Measurements from ENCODE around the gene ATF7. TPM values are rescaled to one million over a fixed set of nuclear protein-coding genes. Genes with fewer than 3 reads are reported as not detected.
"Not testable (repeated sequence)": the region's sequence is repeated elsewhere in the genome, so short reads cannot be mapped to it uniquely, and the experiment has no call there.

Gene ATF7
- total RNA-seq, 4 donors from 2014 or later = 26.7 to 54.9 (median 33.3) TPM

- 35 to 47% methylated on average over 6 of the region's 6 CpGs for WGBS, 2 donors (ENCODE audit: low coverage in 1 of 2)
- Histone ChIP-seq H3K27ac (no peak overlapping the region), H3K4me3 (no peak overlapping the region), H3K9me3 (no peaks in the 10 kb centered on the region), H3K4me1 (peaks cover 3 to 61% (median 9%) of the 10 kb centered on the region in 3 donors), H3K27me3 (no peaks in the 10 kb centered on the region), H3K36me3 (peaks cover 0 to 13% of the 10 kb centered on the region in 2 donors)
- TF ChIP-seq POLR2A (IDR thresholded peaks at IDR 0.05) (no peak), POLR2AphosphoS5 (IDR thresholded peaks at IDR 0.05) (no peak), EP300 (IDR thresholded peaks at IDR 0.05) (no peak), CTCF (IDR thresholded peaks at IDR 0.05) (no peak)
- ATAC-seq = no peak
These were observed 58.0 kb downstream of the ATF7 start for GRCh38 chr12:53567961-53568808.

- H3K27me3 ChIP-seq, H3K36me3 ChIP-seq, H3K27ac ChIP-seq, H3K9me3 ChIP-seq, ATAC-seq, H3K4me3 ChIP-seq: not testable (repeated sequence)
- peaks cover 7 to 89% (median 18%) of the 10 kb centered on the region in 3 donors for H3K4me1 ChIP-seq
- WGBS, 2 donors (ENCODE audit: low coverage in 1 of 2) = 98 to 100% methylated on average over 2 to 5 of the region's 5 CpGs
These were observed 60.8 kb downstream of the ATF7 start for GRCh38 chr12:53565376-53565775.

GRCh38 chr12:53564941-53565340, 61.2 kb downstream of the ATF7 start:
- H3K4me3 ChIP-seq = no peak overlapping the region
- H3K36me3 ChIP-seq = no peaks in the 10 kb centered on the region
- no peak for ATAC-seq
- H3K27ac ChIP-seq = no peak overlapping the region
- H3K27me3 ChIP-seq = no peaks in the 10 kb centered on the region
- no peaks in the 10 kb centered on the region for H3K9me3 ChIP-seq
- TF ChIP-seq POLR2AphosphoS5 (IDR thresholded peaks at IDR 0.05) = peak; percentile 65
- no peak for TF ChIP-seq POLR2A (IDR thresholded peaks at IDR 0.05)
- H3K4me1 ChIP-seq = peaks cover 7 to 93% (median 18%) of the 10 kb centered on the region in 3 donors

- 72 to 76% methylated on average over 2 of the region's 2 CpGs for WGBS, 2 donors (ENCODE audit: low coverage in 1 of 2)
- Histone ChIP-seq H3K4me1 (peaks cover 7 to 92% (median 18%) of the 10 kb centered on the region in 3 donors), H3K27me3 (no peaks in the 10 kb centered on the region), H3K4me3 (no peak overlapping the region), H3K9me3 (no peaks in the 10 kb centered on the region), H3K36me3 (no peaks in the 10 kb centered on the region), H3K27ac (no peak overlapping the region)
- ATAC-seq = no peak
- TF ChIP-seq CTCF (IDR thresholded peaks at IDR 0.05) = no peak
- no peak for TF ChIP-seq EP300 (IDR thresholded peaks at IDR 0.05)
- no peak for TF ChIP-seq POLR2A (IDR thresholded peaks at IDR 0.05)
- no peak for TF ChIP-seq POLR2AphosphoS5 (IDR thresholded peaks at IDR 0.05)
These were observed 61.9 kb downstream of the ATF7 start for GRCh38 chr12:53564278-53564677.

GRCh38 chr12:53563452-53564028, 62.6 kb downstream of the ATF7 start:
- Histone ChIP-seq H3K4me3 (no peak overlapping the region), H3K4me1 (peaks cover 7 to 87% (median 18%) of the 10 kb centered on the region in 3 donors), H3K36me3 (no peaks in the 10 kb centered on the region), H3K27me3 (no peaks in the 10 kb centered on the region), H3K9me3 (no peaks in the 10 kb centered on the region), H3K27ac (no peak overlapping the region)
- WGBS, 2 donors (ENCODE audit: low coverage in 1 of 2) = 84 to 100% methylated on average over 1 to 2 of the region's 2 CpGs
- TF ChIP-seq POLR2AphosphoS5 (IDR thresholded peaks at IDR 0.05) (no peak), EP300 (IDR thresholded peaks at IDR 0.05) (no peak), CTCF (IDR thresholded peaks at IDR 0.05) (no peak), POLR2A (IDR thresholded peaks at IDR 0.05) (no peak)
- no peak for ATAC-seq

- Histone ChIP-seq H3K9me3 (no peaks in the 10 kb centered on the region), H3K27me3 (no peaks in the 10 kb centered on the region), H3K27ac (peak overlapping the region in 1 of 4 donors; percentile 46), H3K4me3 (no peak overlapping the region), H3K36me3 (no peaks in the 10 kb centered on the region), H3K4me1 (peaks cover 4 to 88% (median 18%) of the 10 kb centered on the region in 3 donors)
- no peak for TF ChIP-seq POLR2A (IDR thresholded peaks at IDR 0.05)
- TF ChIP-seq POLR2AphosphoS5 (IDR thresholded peaks at IDR 0.05) = peak; percentile 27
- TF ChIP-seq CTCF (IDR thresholded peaks at IDR 0.05) = no peak
- no peak for TF ChIP-seq EP300 (IDR thresholded peaks at IDR 0.05)
- WGBS, 2 donors (ENCODE audit: low coverage in 1 of 2) = 47 to 100% methylated on average over 1 of the region's 1 CpG
- ATAC-seq = no peak
These were observed 64.6 kb downstream of the ATF7 start for GRCh38 chr12:53561590-53561953.
